Measurements from ENCODE around the gene PEX7.

The PEX7 gene

DNA sequence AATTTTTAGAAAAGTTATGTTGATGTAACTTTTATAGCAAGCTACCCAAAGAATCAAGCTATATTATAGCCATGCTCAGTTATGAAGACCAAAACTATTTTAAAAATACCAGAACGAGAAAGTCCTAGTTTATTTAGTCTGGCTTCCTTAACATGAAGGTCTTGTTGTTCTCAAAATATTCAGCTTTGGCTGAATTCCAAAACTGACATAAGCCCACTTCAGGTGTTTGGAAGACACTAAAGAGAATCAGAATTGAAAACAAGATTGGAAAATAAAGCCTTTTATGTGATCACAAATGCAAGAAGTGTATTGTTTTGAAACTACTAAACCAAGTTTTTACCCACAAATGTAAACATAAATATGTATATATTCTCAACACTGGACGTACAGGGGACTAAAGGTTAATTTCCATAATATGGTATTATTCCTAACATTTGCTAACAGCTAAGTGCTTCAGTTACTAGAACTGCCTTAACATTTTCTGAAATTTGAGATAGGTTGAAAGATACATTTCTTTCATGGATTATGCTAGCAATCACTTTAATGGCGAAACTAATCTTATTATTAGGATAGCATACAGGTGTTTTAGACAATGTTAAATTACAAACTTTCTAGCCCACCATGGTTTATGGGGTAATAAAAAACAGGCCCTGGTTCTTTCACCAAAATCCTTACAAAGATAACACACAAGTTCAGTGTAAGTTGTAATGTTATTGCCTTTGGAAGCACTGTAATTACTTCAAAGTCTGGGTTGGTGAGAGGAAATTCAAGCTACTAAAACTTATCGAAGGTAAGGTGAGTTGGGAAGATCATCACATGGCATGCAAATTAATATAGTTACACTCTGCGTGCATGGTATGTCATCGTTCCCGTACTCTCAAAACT, 31.7 kb upstream of the PEX7 start:
- peaks cover 6% of the 10 kb centered on the region for H3K4me1 ChIP-seq (ENCODE audit: control insufficient read depth, insufficient read depth, low read length)
- H3K27ac ChIP-seq (ENCODE audit: insufficient read depth, low read depth, low read length, poor library complexity, severe bottlenecking) = no peak overlapping the region
- WGBS, 2 experiments = 83 to 84% methylated on average over 4 of the region's 7 CpGs
- no peak overlapping the region for H3K4me3 ChIP-seq (ENCODE audit: insufficient read depth, low read depth, low read length)
- no peaks in the 10 kb centered on the region for H3K9me3 ChIP-seq (ENCODE audit: control insufficient read depth, low read length)
- H3K36me3 ChIP-seq (ENCODE audit: control insufficient read depth, insufficient read depth, low read length) = no peaks in the 10 kb centered on the region
- peaks cover 56% of the 10 kb centered on the region for H3K27me3 ChIP-seq (ENCODE audit: control insufficient read depth, insufficient read depth, low read length, poor library complexity, severe bottlenecking)

DNA sequence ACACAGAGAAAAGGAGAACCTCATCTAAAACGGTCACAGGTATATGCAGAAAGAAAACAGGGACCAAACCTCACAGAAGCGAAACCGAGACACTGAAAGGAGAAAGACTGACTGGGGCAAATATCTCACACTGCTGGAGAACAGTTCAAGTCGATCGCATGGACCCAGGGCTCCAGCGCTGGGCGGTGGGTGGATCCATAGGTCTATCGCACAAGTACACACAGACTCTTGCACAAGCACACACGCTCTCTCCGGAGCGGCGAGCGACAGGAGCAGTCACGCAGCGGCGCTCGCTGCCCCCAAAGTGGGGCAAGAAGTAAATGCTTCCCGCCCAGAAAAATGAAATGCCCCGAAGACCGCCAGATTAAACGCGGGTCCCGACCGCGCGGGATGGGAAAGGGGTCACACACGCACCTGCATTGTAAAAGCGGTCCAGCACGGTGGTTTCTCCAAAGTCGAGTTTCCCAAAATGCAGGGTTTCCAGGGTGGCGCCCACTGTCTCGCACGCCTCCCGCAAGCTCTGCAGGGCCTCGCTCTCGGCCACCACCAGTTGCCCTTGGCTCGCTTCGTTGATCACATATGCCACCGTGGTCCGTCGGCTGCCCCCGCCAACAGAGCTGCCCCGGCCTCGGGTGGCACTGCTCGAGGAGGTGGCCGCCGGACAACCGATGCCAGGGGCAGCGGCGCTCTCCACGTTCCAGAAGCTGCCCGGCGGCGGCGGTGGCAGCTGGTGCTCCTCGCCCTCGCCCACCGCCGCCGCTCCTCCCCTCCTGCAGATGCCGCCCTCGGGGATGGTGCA, 30.9 kb upstream of the PEX7 start:
- no peaks in the 10 kb centered on the region for H3K9me3 ChIP-seq (ENCODE audit: control insufficient read depth, low read length)
- H3K4me1 ChIP-seq (ENCODE audit: control insufficient read depth, insufficient read depth, low read length) = peaks cover 6% of the 10 kb centered on the region
- H3K27ac ChIP-seq (ENCODE audit: insufficient read depth, low read depth, low read length, poor library complexity, severe bottlenecking) = no peak overlapping the region
- H3K36me3 ChIP-seq (ENCODE audit: control insufficient read depth, insufficient read depth, low read length) = no peaks in the 10 kb centered on the region
- peaks cover 56% of the 10 kb centered on the region for H3K27me3 ChIP-seq (ENCODE audit: control insufficient read depth, insufficient read depth, low read length, poor library complexity, severe bottlenecking)
- 5% methylated on average over 62 of the region's 62 CpGs for WGBS, 2 experiments
- H3K4me3 ChIP-seq (ENCODE audit: insufficient read depth, low read depth, low read length) = peak overlapping the region; percentile 60

DNA sequence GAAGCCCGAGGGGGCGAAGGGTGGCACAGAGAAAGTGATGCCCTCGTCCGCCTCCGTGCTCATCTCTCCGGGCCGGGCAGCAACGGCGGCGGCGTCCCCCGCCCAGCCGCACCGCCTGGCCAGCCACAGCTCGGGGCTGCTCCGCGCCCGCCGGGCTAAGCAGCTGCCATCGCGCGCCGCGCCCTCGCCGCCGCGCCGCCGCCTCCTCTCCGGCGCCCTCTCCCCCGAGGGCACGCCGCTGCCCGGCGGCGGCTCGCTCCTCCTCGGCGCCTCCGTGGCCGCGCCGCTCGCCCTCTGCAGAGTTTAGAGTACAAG, 30.3 kb upstream of the PEX7 start:
- 0% methylated on average over 46 of the region's 46 CpGs for WGBS, 2 experiments
- no peak overlapping the region for H3K27ac ChIP-seq (ENCODE audit: insufficient read depth, low read depth, low read length, poor library complexity, severe bottlenecking)
- no peaks in the 10 kb centered on the region for H3K9me3 ChIP-seq (ENCODE audit: control insufficient read depth, low read length)
- H3K36me3 ChIP-seq (ENCODE audit: control insufficient read depth, insufficient read depth, low read length) = no peaks in the 10 kb centered on the region
- H3K4me3 ChIP-seq (ENCODE audit: insufficient read depth, low read depth, low read length) = peak overlapping the region; percentile 60
- peaks cover 56% of the 10 kb centered on the region for H3K27me3 ChIP-seq (ENCODE audit: control insufficient read depth, insufficient read depth, low read length, poor library complexity, severe bottlenecking)
- peaks cover 6% of the 10 kb centered on the region for H3K4me1 ChIP-seq (ENCODE audit: control insufficient read depth, insufficient read depth, low read length)

DNA sequence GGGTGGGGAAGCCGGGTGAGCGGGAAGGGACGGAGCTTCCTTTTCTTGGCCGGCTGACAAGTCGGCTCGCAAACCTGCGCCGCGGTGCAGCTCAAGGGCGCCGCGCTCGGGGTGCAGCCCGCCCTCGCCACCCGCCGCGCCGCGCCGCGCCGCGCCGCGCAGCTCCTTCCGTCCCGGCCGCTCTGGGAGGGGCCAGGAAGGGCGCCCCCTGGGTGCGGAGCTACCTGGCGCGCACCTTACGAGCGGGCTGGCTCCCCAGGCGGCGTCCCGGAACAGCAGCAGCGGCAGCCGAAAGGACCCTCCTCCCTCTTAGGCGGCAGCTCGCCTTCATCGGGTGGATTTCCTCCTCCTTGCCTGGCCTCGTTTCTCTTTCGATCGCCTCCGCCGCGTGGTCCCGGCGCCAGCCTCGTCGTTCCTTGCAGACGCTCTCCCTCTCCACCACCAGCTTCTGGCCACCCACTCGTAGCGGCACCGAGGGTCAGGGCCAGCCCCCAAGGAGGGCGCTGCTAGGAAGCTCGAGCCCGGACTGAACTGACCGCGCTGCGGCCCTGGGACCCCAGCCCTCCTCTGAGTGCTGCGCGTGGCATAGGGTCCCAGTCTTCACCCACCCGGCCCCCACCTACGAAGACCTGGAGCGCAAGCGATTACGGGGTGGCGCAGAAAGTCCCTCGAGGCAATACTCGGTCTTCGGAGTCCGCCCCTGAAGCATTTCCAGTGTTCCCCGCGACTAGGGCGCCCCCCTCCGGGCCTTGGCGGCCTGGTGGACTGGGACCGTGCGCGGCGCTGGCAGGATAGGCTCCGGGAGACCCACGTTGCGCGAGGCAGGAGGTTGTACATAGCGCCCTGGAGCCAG, 29.8 kb upstream of the PEX7 start, which contains the start of gene MAP3K5:
Gene MAP3K5, minus strand, starts transcription at position 68 of the 853 bp plus-strand sequence. CDS start 320 bp downstream, outside the sequence.
- no peaks in the 10 kb centered on the region for H3K9me3 ChIP-seq (ENCODE audit: control insufficient read depth, low read length)
- 1% methylated on average over 89 of the region's 89 CpGs for WGBS, 2 experiments
- H3K4me3 ChIP-seq (ENCODE audit: insufficient read depth, low read depth, low read length) = peak within 1 kb of the TSS; percentile 60
- peaks cover 56% of the 10 kb centered on the region for H3K27me3 ChIP-seq (ENCODE audit: control insufficient read depth, insufficient read depth, low read length, poor library complexity, severe bottlenecking)
- H3K4me1 ChIP-seq (ENCODE audit: control insufficient read depth, insufficient read depth, low read length) = peaks cover 6% of the 10 kb centered on the region
- H3K27ac ChIP-seq (ENCODE audit: insufficient read depth, low read depth, low read length, poor library complexity, severe bottlenecking) = no peak within 1 kb of the TSS
- no peaks in the 10 kb centered on the region for H3K36me3 ChIP-seq (ENCODE audit: control insufficient read depth, insufficient read depth, low read length)

DNA sequence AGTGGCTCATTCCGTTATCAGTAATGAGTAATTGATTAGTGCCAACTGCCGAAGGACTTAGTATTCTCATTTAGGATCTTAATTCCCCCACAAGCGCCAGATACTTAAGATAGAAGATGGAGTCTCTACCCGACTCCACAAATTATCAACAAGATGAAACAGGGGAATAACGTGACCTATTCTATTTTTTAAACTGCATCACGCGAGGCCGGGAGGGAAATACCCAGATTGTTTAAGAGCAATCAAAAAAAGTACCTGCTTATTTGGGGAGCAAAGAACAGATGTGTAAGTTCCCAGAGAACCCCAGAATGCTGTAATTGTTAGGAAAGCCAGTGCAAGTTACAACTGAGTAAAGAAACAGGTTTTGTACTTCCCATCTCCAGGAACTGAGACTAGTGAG, 29.0 kb upstream of the PEX7 start:
- Histone ChIP-seq H3K4me1 (ENCODE audit: control insufficient read depth, insufficient read depth, low read length) (peaks cover 6% of the 10 kb centered on the region), H3K4me3 (ENCODE audit: insufficient read depth, low read depth, low read length) (no peak overlapping the region), H3K36me3 (ENCODE audit: control insufficient read depth, insufficient read depth, low read length) (no peaks in the 10 kb centered on the region), H3K9me3 (ENCODE audit: control insufficient read depth, low read length) (no peaks in the 10 kb centered on the region), H3K27me3 (ENCODE audit: control insufficient read depth, insufficient read depth, low read length, poor library complexity, severe bottlenecking) (peaks cover 51% of the 10 kb centered on the region), H3K27ac (ENCODE audit: insufficient read depth, low read depth, low read length, poor library complexity, severe bottlenecking) (no peak overlapping the region)
- WGBS, 2 experiments = 71 to 82% methylated on average over 6 to 8 of the region's 8 CpGs

DNA sequence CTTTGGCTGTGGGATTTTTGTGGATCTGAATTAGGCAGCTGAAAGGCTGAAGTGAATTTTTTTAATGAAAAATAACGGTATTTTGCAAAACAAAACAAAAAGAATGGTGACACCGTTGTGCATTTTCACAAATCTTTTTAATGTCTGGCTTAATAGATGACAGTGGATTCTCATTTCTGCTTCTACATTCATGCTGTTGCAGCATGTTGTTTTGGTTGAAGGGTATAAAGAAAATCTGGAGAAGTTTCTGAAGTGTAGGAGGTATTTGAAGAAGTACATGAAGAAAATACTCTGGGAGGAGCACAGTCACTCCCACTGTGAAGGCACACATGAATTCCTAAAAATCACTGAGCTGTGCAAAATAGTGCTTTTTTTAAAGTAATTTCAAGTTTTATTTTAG, 27.0 kb upstream of the PEX7 start:
- Histone ChIP-seq H3K4me1 (ENCODE audit: control insufficient read depth, insufficient read depth, low read length) (peaks cover 6% of the 10 kb centered on the region), H3K27ac (ENCODE audit: insufficient read depth, low read depth, low read length, poor library complexity, severe bottlenecking) (no peak overlapping the region), H3K4me3 (ENCODE audit: insufficient read depth, low read depth, low read length) (no peak overlapping the region), H3K27me3 (ENCODE audit: control insufficient read depth, insufficient read depth, low read length, poor library complexity, severe bottlenecking) (peaks cover 38% of the 10 kb centered on the region), H3K36me3 (ENCODE audit: control insufficient read depth, insufficient read depth, low read length) (no peaks in the 10 kb centered on the region), H3K9me3 (ENCODE audit: control insufficient read depth, low read length) (no peaks in the 10 kb centered on the region)
- WGBS, 2 experiments = 95 to 96% methylated on average over 2 of the region's 2 CpGs

DNA sequence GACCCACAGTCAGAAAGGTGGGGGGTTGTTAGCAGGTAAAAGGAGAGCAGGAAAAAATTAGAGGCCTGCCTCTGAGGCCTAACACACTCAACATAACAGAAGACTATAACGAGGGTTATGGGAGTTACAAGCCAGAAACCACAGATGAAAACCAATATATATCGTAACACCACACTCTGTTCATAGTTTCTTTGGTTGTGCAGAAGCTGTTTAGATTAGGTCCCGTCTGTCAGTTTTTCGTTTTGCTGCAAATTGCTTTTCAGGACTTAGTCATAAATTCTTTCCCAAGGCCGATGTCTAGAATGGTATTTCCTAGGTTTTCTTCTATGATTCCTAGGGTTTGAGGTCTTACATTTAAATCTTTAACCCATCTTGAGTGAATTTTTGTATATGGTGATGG, 26.4 kb upstream of the PEX7 start:
- peaks cover 6% of the 10 kb centered on the region for H3K4me1 ChIP-seq (ENCODE audit: control insufficient read depth, insufficient read depth, low read length)
- peaks cover 32% of the 10 kb centered on the region for H3K27me3 ChIP-seq (ENCODE audit: control insufficient read depth, insufficient read depth, low read length, poor library complexity, severe bottlenecking)
- H3K9me3 ChIP-seq (ENCODE audit: control insufficient read depth, low read length) = no peaks in the 10 kb centered on the region
- H3K4me3 ChIP-seq (ENCODE audit: insufficient read depth, low read depth, low read length) = no peak overlapping the region
- H3K36me3 ChIP-seq (ENCODE audit: control insufficient read depth, insufficient read depth, low read length) = no peaks in the 10 kb centered on the region
- 95 to 100% methylated on average over 5 of the region's 5 CpGs for WGBS, 2 experiments
- H3K27ac ChIP-seq (ENCODE audit: insufficient read depth, low read depth, low read length, poor library complexity, severe bottlenecking) = no peak overlapping the region

DNA sequence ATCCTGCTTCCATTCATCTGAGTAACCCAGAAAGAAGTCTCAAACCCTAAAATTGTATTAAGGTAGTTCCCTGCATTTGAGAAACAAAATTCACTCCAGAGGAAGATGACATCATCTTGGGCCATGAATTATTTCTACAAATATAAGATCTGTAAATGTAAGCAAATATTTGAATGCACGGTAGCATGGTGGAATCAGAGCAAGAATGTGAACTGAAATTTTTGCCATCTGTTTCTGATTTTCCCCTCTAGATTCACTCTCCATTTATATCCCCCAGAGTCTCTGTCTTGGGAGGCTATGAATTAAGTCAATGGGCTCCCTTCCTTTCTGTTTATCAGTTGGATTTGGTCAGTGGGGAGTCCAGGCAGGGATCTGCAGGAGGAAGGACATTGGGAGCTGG, 24.3 kb upstream of the PEX7 start:
- Histone ChIP-seq H3K4me3 (ENCODE audit: insufficient read depth, low read depth, low read length) (no peak overlapping the region), H3K4me1 (ENCODE audit: control insufficient read depth, insufficient read depth, low read length) (no peaks in the 10 kb centered on the region), H3K27ac (ENCODE audit: insufficient read depth, low read depth, low read length, poor library complexity, severe bottlenecking) (no peak overlapping the region), H3K36me3 (ENCODE audit: control insufficient read depth, insufficient read depth, low read length) (no peaks in the 10 kb centered on the region), H3K9me3 (ENCODE audit: control insufficient read depth, low read length) (no peaks in the 10 kb centered on the region), H3K27me3 (ENCODE audit: control insufficient read depth, insufficient read depth, low read length, poor library complexity, severe bottlenecking) (peaks cover 12% of the 10 kb centered on the region)
- 100% methylated on average over 1 of the region's 1 CpG; no CpG with 5 or more reads in 1 of the 2 experiments for WGBS, 2 experiments

DNA sequence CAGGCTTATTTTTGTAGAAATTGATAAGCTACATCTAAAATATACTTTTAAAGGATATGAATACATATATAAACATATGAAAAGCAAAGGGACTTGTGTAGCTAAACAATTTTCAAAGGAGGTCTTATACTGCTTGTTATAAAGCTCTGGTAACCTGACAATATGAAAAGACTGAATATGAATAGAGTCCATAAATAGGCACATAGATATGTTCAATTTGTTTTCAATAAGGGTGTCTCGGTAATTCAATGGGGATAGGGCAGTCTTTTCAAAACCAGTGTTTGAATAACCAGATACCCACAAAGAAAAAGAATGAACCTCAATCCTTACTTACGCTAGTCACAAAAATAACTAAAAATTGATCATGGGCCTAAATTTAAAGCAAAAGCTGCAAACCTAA, 20.8 kb upstream of the PEX7 start:
- H3K27me3 ChIP-seq (ENCODE audit: control insufficient read depth, insufficient read depth, low read length, poor library complexity, severe bottlenecking) = no peaks in the 10 kb centered on the region
- no peak overlapping the region for H3K27ac ChIP-seq (ENCODE audit: insufficient read depth, low read depth, low read length, poor library complexity, severe bottlenecking)
- H3K36me3 ChIP-seq (ENCODE audit: control insufficient read depth, insufficient read depth, low read length) = no peaks in the 10 kb centered on the region
- H3K4me3 ChIP-seq (ENCODE audit: insufficient read depth, low read depth, low read length) = no peak overlapping the region
- no peaks in the 10 kb centered on the region for H3K9me3 ChIP-seq (ENCODE audit: control insufficient read depth, low read length)
- no peaks in the 10 kb centered on the region for H3K4me1 ChIP-seq (ENCODE audit: control insufficient read depth, insufficient read depth, low read length)
- 83% methylated on average over 2 of the region's 2 CpGs; no CpG with 5 or more reads in 1 of the 2 experiments for WGBS, 2 experiments

Measured in ectodermal cell (in vitro differentiated cells).